SK-N-MC (cell line): ENCODE results near the gene ARHGAP24.

Experiments
- EZH2 ChIP-seq: fragments of 200-600 bp; sonication (generic); IDR thresholded peaks from one replicate; pipeline ENCODE4 v1.6.1; 2017; ENCODE audit warnings: antibody characterized with exemption
- FOXP2 ChIP-seq: optimal IDR thresholded peaks from 2 replicates; pipeline ENCODE3; 2011; ENCODE audit warnings: mild to moderate bottlenecking, moderate library complexity; ENCODE audit not compliant: insufficient read depth; ENCODE audit errors: extremely low read length, control extremely low read depth
- POLR2AphosphoS5 ChIP-seq: IDR thresholded peaks from 2 replicates; pipeline ENCODE4 v1.6.1; 2012; ENCODE audit warnings: mild to moderate bottlenecking, low read depth, low read length, borderline replicate concordance

DNA sequence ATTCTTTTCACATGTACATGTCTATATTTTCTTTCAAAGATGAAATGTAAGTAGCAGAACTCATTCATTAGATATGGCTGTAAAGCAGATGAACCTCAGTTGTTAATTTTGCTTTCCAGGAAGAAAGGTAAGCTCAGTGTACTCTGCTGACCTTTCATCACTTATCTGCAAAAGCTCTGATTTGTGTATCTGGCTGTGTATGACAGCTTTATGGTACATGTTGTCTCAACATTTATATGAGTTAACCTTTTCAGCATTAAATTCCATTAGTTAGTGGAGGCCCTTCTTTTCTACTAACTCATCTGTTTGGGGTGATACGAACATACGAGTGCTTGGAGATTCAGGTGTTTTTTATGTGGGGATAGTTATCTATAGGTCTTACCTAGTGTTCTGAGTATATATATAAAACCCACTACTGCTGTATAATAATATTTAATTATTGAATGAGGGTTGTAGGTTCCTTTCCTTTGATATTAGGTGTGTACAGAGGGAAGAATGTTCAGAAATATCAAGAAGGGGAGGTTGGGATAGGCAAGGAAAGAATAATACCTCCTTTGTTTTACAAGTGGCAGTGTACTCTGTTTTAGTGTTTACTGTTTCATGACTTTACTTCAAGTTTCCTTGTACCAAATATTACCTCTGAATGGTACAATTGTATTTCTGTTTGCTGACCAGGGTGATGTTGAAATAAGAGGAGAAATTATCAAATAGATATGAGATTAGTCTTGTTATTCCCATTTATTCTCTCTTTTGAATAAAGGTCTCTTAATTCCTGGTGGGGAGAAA is 395.5 kb downstream of the ARHGAP24 start:
- TF ChIP-seq POLR2AphosphoS5 (no peak), EZH2 (no peak), FOXP2 (no peak)
